Astrocyte (in vitro differentiated cells and primary cell): ENCODE data around the gene SH3BGRL2.

Experiments used
- EZH2 ChIP-seq: IDR thresholded peaks from 2 replicates; pipeline ENCODE4 v1.6.1; 2012; ENCODE audit warnings: mild to moderate bottlenecking, low read length, inconsistent platforms; ENCODE audit not compliant: insufficient read depth
- TF ChIP-seq, protein P1 (sequence below): IDR thresholded peaks from 2 replicates; pipeline ENCODE4 v1.5.1; 2011; ENCODE audit warnings: low read depth, mild to moderate bottlenecking, inconsistent platforms, low read length, moderate library complexity; ENCODE audit not compliant: insufficient read depth

DNA sequence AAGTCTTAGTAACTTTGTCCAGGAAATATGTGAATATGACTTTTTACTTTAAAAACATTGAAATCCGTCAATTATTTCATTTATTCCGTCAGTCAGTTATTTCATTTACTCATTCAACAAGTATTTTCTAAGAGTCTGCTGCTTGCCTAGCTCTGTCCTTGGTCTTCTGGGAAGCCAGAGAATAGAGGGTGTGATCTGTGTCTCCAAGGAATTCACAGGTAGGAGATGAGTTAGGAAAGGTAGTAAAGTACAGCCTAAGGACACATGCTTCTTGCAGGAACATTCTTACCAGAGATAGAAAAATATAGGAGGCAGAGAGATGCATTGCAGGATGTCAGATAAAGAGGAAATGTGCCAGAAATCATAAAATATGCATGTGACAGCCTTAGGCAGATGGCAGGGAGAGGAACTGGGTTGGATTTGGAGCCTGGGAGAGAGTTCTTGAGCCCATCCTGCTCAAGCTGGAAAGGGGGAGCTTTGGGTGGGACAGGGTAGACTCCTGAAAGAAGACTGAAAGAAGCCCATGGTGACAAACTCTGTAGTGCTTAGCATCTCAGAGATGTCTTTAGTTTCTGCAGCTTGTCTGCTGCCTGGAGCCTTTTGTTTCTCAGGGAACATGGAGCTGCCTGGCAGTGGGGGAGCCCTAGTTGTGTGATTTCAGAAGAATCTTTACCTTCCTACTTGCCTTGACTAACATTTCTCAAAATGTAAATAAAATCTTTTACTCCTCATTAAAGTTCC lies 3.5 kb downstream of the SH3BGRL2 start:
- TF ChIP-seq, protein P1, sequence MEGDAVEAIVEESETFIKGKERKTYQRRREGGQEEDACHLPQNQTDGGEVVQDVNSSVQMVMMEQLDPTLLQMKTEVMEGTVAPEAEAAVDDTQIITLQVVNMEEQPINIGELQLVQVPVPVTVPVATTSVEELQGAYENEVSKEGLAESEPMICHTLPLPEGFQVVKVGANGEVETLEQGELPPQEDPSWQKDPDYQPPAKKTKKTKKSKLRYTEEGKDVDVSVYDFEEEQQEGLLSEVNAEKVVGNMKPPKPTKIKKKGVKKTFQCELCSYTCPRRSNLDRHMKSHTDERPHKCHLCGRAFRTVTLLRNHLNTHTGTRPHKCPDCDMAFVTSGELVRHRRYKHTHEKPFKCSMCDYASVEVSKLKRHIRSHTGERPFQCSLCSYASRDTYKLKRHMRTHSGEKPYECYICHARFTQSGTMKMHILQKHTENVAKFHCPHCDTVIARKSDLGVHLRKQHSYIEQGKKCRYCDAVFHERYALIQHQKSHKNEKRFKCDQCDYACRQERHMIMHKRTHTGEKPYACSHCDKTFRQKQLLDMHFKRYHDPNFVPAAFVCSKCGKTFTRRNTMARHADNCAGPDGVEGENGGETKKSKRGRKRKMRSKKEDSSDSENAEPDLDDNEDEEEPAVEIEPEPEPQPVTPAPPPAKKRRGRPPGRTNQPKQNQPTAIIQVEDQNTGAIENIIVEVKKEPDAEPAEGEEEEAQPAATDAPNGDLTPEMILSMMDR = no peak
- no peak for TF ChIP-seq EZH2
